HCT116 (cell line): ENCODE results near the gene GRIK2. TPM values are rescaled to one million over a fixed set of nuclear protein-coding genes. Genes with fewer than 3 reads are reported as not detected.

Source experiments
- ATAC-seq: fragments of 200-7000 bp; cut with Tn5 transposase; 2 replicates; pipeline ENCODE4 v1.9.1; 2020; ENCODE audit warnings: mild to moderate bottlenecking, moderate library complexity
- BruUV-seq: library from RNA; stranded (reverse); fragments of 400-500 nt; replicated peaks from 2 replicates; lab custom pipeline; 2021; lab: Mats Ljungman, UMichigan
- CTCF ChIA-PET: fragments of 300-600 bp; sonication (Branson Sonifier 250); formaldehyde crosslinking; loops from one replicate; lab custom pipeline; 2021; ENCODE audit warnings: antibody characterized with exemption; lab: Charles Lee
- POLR2A ChIA-PET: fragments of 300-600, 350-600 bp; sonication (Branson Sonifier 250); formaldehyde crosslinking; loops from one replicate; lab custom pipeline; 2021; ENCODE audit warnings: antibody characterized with exemption; lab: Charles Lee
- RAD21 ChIA-PET, 2 experiments: fragments of 300-600 bp; sonication (Branson Sonifier 250); formaldehyde crosslinking; loops; one replicate each; lab custom pipeline; 2023; ENCODE audit warnings: low total read pairs in 2 of 2; ENCODE audit not compliant: uncharacterized antibody in 2 of 2, unreplicated experiment in 2 of 2, low non-redundant PET in 1 of 2; lab: Charles Lee
- DNase-seq: peaks from one replicate; pipeline ENCODE4 v3.0.0-alpha.2; 2010; ENCODE audit warnings: low read depth, low spot score
- H2AFZ ChIP-seq: fragments of 200-600 bp; shearing (Covaris generic), sonication (generic); 2 replicates; pipeline ENCODE4 v1.6.1; 2017; ENCODE audit warnings: low read depth, mixed run types, mixed read lengths, antibody characterized with exemption, low read length; ENCODE audit not compliant: poor library complexity, severe bottlenecking
- H3K27ac ChIP-seq: 2 replicates; pipeline ENCODE4 v1.5.1; 2012; ENCODE audit warnings: low read depth, low read length
- H3K27me3 ChIP-seq: fragments of 200-600 bp; sonication (generic); 2 replicates; pipeline ENCODE4 v1.6.1; 2016; ENCODE audit warnings: mixed run types, low read length, mixed read lengths; ENCODE audit not compliant: insufficient read depth
- H3K36me3 ChIP-seq, 2 experiments: fragments of 200-500 bp in 1 of 2; fragments of 200-600 bp in 1 of 2; sonication (Bioruptor generic) in 1 of 2; sonication (generic) in 1 of 2; 2 replicates each; pipeline versions ENCODE4 v1.5.1 to v1.6.1; 2014 to 2016; ENCODE audit warnings: low read length in 2 of 2, inconsistent platforms in 1 of 2, mixed read lengths in 1 of 2, mixed run types in 1 of 2; ENCODE audit not compliant: insufficient read depth in 2 of 2, control insufficient read depth in 1 of 2
- H3K4me1 ChIP-seq, 2 experiments: fragments of 200-600 bp in 1 of 2; sonication (generic) in 1 of 2; 2 replicates each; pipeline versions ENCODE4 v1.5.1 to v1.6.1; 2012 to 2017; ENCODE audit warnings: low read length in 2 of 2, inconsistent platforms in 1 of 2, mild to moderate bottlenecking in 1 of 2, mixed read lengths in 1 of 2, mixed run types in 1 of 2, moderate library complexity in 1 of 2; ENCODE audit not compliant: insufficient read depth in 2 of 2, control insufficient read depth in 1 of 2
- H3K4me2 ChIP-seq: fragments of 200-600 bp; sonication (generic); 2 replicates; pipeline ENCODE4 v1.6.1; 2017; ENCODE audit warnings: mixed run types, low read length, mixed read lengths
- H3K4me3 ChIP-seq, 2 experiments: fragments of 200-600 bp in 1 of 2; sonication (generic) in 1 of 2; replicated peaks in 1 of 2; 2 replicates each; pipeline ENCODE4 v1.5.1; 2011 to 2016; ENCODE audit warnings: low read length in 2 of 2, control low read depth in 1 of 2, low read depth in 1 of 2, mild to moderate bottlenecking in 1 of 2, mixed read lengths in 1 of 2, mixed run types in 1 of 2
- H3K79me2 ChIP-seq: fragments of 200-600 bp; sonication (generic); 2 replicates; pipeline ENCODE4 v1.6.1; 2017; ENCODE audit warnings: mild to moderate bottlenecking, mixed run types, low read length, moderate library complexity, mixed read lengths; ENCODE audit not compliant: insufficient read depth
- H3K9ac ChIP-seq: fragments of 200-600 bp; sonication (generic); 2 replicates; pipeline ENCODE4 v1.6.1; 2016; ENCODE audit warnings: low read length, mixed read lengths
- H3K9me2 ChIP-seq: fragments of 200-600 bp; sonication (generic), shearing (Covaris generic); 2 replicates; pipeline ENCODE4 v1.6.1; 2017; ENCODE audit warnings: mixed run types, mild to moderate bottlenecking, moderate library complexity; ENCODE audit not compliant: insufficient read depth
- H3K9me3 ChIP-seq, 2 experiments: fragments of 200-500 bp in 1 of 2; fragments of 200-600 bp in 1 of 2; sonication (Bioruptor generic) in 1 of 2; sonication (generic) in 1 of 2; 2 replicates each; pipeline ENCODE4 v1.6.1; 2014 to 2017; ENCODE audit warnings: low read length in 2 of 2, mixed read lengths in 2 of 2, inconsistent platforms in 1 of 2, low read depth in 1 of 2, mild to moderate bottlenecking in 1 of 2, mixed run types in 1 of 2, moderate library complexity in 1 of 2; ENCODE audit not compliant: control insufficient read depth in 1 of 2, insufficient read depth in 1 of 2
- H4K20me1 ChIP-seq: fragments of 200-600 bp; sonication (generic), shearing (Covaris generic); 2 replicates; pipeline ENCODE4 v1.6.1; 2017; ENCODE audit warnings: mixed run types, mild to moderate bottlenecking, moderate library complexity; ENCODE audit not compliant: insufficient read depth
- CBX3 ChIP-seq: IDR thresholded peaks from 2 replicates; pipeline ENCODE4 v1.6.1; 2012; ENCODE audit warnings: low read depth
- CEBPB ChIP-seq: IDR thresholded peaks from 2 replicates; pipeline ENCODE4 v1.6.1; 2012; ENCODE audit warnings: low read depth
- CTCF ChIP-seq, 3 experiments: fragments of 200-600 bp in 1 of 3; sonication (generic) in 1 of 3; IDR thresholded peaks in 2 of 3; conservative IDR thresholded peaks in 1 of 3; 2 replicates each; pipeline ENCODE4 v1.5.1; 2012 to 2017; ENCODE audit warnings: low read depth in 2 of 3, low read length in 2 of 3, antibody characterized with exemption in 1 of 3, borderline replicate concordance in 1 of 3, control low read depth in 1 of 3, mild to moderate bottlenecking in 1 of 3, mixed read lengths in 1 of 3, mixed run types in 1 of 3, moderate library complexity in 1 of 3; ENCODE audit not compliant: insufficient read depth in 1 of 3
- EGR1 ChIP-seq: IDR thresholded peaks from 2 replicates; pipeline ENCODE4 v1.6.1; 2012; ENCODE audit warnings: low read depth
- ELF1 ChIP-seq: IDR thresholded peaks from 2 replicates; pipeline ENCODE4 v1.6.1; 2012; ENCODE audit warnings: low read depth, borderline replicate concordance
- EZH2 ChIP-seq: fragments of 200-600 bp; sonication (generic); IDR thresholded peaks from 2 replicates; pipeline ENCODE4 v1.6.1; 2017; ENCODE audit warnings: antibody characterized with exemption, mixed run types
- EZH2phosphoT487 ChIP-seq: fragments of 200-600 bp; IDR thresholded peaks from 2 replicates; pipeline ENCODE4 v1.6.1; 2018; ENCODE audit warnings: antibody characterized with exemption, borderline replicate concordance
- FOSL1 ChIP-seq: IDR thresholded peaks from 2 replicates; pipeline ENCODE4 v1.6.1; 2012; ENCODE audit warnings: low read depth
- JUND ChIP-seq: IDR thresholded peaks from 2 replicates; pipeline ENCODE4 v1.6.1; 2012
- POLR2A ChIP-seq: IDR thresholded peaks from 2 replicates; pipeline ENCODE4 v1.7.0; 2011; ENCODE audit warnings: borderline replicate concordance; ENCODE audit not compliant: insufficient read depth, insufficient read length; ENCODE audit errors: extremely low read depth
- RAD21 ChIP-seq: IDR thresholded peaks from 2 replicates; pipeline ENCODE4 v1.6.1; 2012; ENCODE audit warnings: low read depth, mild to moderate bottlenecking
- REST ChIP-seq: IDR thresholded peaks from 2 replicates; pipeline ENCODE4 v1.6.1; 2012; ENCODE audit warnings: low read depth
- SIN3A ChIP-seq: IDR thresholded peaks from 2 replicates; pipeline ENCODE4 v1.6.1; 2012; ENCODE audit warnings: low read depth
- SRF ChIP-seq: IDR thresholded peaks from 2 replicates; pipeline ENCODE4 v1.6.1; 2012; ENCODE audit warnings: low read depth
- TCF7L2 ChIP-seq: IDR thresholded peaks from 2 replicates; pipeline ENCODE4 v1.7.0; 2011; ENCODE audit warnings: borderline replicate concordance, inconsistent platforms; ENCODE audit not compliant: insufficient read depth, insufficient read length; ENCODE audit errors: extremely low read depth
- YY1 ChIP-seq: IDR thresholded peaks from 2 replicates; pipeline ENCODE4 v1.6.1; 2011; ENCODE audit warnings: low read length, low read depth, moderate library complexity, mild to moderate bottlenecking; ENCODE audit not compliant: insufficient replicate concordance; ENCODE audit errors: extremely low read depth
- ZBTB33 ChIP-seq: IDR thresholded peaks from 2 replicates; pipeline ENCODE4 v1.6.1; 2011; ENCODE audit warnings: mild to moderate bottlenecking, low read length, moderate library complexity; ENCODE audit not compliant: insufficient replicate concordance; ENCODE audit errors: extremely low read depth
- ZFX ChIP-seq: fragments of 450-650 bp; IDR thresholded peaks from 2 replicates; pipeline ENCODE4 v1.6.1; 2017
- intact Hi-C: fragments of 100-400 bp; cut with micrococcal nuclease; formaldehyde crosslinking; loops from 2 replicates; pipeline ENCODE4 v1.10.0; 2022
- total RNA-seq: library from RNA; stranded (reverse); gene quantifications from one replicate; pipeline ENCODE4 v1.2.1, GENCODE V29; 2021; ENCODE audit not compliant: unreplicated experiment

GRIK2 gene
- total RNA-seq, 1 experiment from 2014 or later: 0.64 TPM

GRCh38 chr6:101417900-101418299 is 24.4 kb downstream of the GRIK2 start:
- POLR2A ChIA-PET: no interaction called here
- DNase-seq (no peak), ATAC-seq (no peak)
- TF ChIP-seq JUND (no peak), ZBTB33 (no peak), POLR2A (no peak), EGR1 (no peak), EZH2 (no peak), CEBPB (no peak), YY1 (no peak), EZH2phosphoT487 (no peak), REST (no peak), ELF1 (no peak), ZFX (no peak), CBX3 (no peak), SRF (no peak), SIN3A (no peak), FOSL1 (no peak), RAD21 (no peak), CTCF (IDR thresholded peaks at IDR 0.05 in 2 of 3, conservative IDR thresholded peaks at IDR 0.05 in 1 of 3; ENCODE audit: borderline replicate concordance in 1 of 3, insufficient read depth in 1 of 3, low read depth in 2 of 3, low read length in 2 of 3) (no peak), TCF7L2 (no peak)
- Histone ChIP-seq H3K4me2 (no peak overlapping the region), H3K27ac (no peak overlapping the region), H4K20me1 (no peaks in the 10 kb centered on the region), H3K9ac (no peak overlapping the region), H3K27me3 (no peaks in the 10 kb centered on the region), H3K9me3 (no peaks in the 10 kb centered on the region), H3K9me2 (no peaks in the 10 kb centered on the region), H2AFZ (no peak overlapping the region), H3K79me2 (no peaks in the 10 kb centered on the region), H3K4me1 (no peaks in the 10 kb centered on the region), H3K4me3 (no peak overlapping the region), H3K36me3 (no peaks in the 10 kb centered on the region)
- no TSS peak for BruUV-seq
- intact Hi-C loops: no loop called here
- RAD21 ChIA-PET: no interaction called here
- CTCF ChIA-PET: no interaction called here
